ENCODE measurements around the gene LRIG3.

LRIG3 gene

DNA sequence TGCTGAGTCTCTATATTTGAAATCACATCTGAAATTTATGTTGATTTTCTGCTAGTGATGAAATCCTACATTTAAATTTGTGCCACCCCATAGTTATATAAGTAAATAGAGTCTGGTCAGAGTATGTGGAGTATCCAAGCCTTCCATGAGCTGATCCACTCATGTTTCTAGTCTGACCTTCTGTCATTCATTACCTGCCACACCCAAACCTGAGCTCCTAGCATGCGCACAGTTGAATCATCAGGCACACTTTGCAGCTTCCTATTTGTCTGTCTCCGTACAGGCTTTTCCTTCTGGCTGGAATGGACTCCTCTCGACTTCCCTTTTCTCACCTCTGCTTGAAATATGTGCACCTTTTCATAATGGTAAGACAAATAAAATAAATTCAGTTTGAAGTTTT, 45.3 kb upstream of the LRIG3 start:
- Histone ChIP-seq H3K79me2 (ENCODE audit: low read length) (no peaks in the 10 kb centered on the region), H3K4me3 (ENCODE audit: low read length) (no peak overlapping the region), H3K9me3 (ENCODE audit: insufficient read depth, low read length) (no peaks in the 10 kb centered on the region), H3K27me3 (ENCODE audit: low read depth, low read length) (no peaks in the 10 kb centered on the region), H4K20me1 (ENCODE audit: insufficient read depth, low read length) (no peaks in the 10 kb centered on the region), H3K9ac (ENCODE audit: low read length) (no peak overlapping the region), H2AFZ (ENCODE audit: low read depth, low read length) (no peak overlapping the region), H3K27ac (ENCODE audit: low read length) (no peak overlapping the region), H3K4me1 (ENCODE audit: low read length) (peaks cover 13% of the 10 kb centered on the region), H3K4me2 (ENCODE audit: low read length) (no peak overlapping the region), H3K36me3 (replicated peaks; ENCODE audit: low read depth, low read length) (no peaks in the 10 kb centered on the region)
- no peak for TF ChIP-seq EZH2phosphoT487 (IDR thresholded peaks at IDR 0.05; ENCODE audit: low read depth)
- TF ChIP-seq, protein P1, sequence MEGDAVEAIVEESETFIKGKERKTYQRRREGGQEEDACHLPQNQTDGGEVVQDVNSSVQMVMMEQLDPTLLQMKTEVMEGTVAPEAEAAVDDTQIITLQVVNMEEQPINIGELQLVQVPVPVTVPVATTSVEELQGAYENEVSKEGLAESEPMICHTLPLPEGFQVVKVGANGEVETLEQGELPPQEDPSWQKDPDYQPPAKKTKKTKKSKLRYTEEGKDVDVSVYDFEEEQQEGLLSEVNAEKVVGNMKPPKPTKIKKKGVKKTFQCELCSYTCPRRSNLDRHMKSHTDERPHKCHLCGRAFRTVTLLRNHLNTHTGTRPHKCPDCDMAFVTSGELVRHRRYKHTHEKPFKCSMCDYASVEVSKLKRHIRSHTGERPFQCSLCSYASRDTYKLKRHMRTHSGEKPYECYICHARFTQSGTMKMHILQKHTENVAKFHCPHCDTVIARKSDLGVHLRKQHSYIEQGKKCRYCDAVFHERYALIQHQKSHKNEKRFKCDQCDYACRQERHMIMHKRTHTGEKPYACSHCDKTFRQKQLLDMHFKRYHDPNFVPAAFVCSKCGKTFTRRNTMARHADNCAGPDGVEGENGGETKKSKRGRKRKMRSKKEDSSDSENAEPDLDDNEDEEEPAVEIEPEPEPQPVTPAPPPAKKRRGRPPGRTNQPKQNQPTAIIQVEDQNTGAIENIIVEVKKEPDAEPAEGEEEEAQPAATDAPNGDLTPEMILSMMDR (IDR thresholded peaks at IDR 0.05; ENCODE audit: low read depth, low read length): no peak

DNA sequence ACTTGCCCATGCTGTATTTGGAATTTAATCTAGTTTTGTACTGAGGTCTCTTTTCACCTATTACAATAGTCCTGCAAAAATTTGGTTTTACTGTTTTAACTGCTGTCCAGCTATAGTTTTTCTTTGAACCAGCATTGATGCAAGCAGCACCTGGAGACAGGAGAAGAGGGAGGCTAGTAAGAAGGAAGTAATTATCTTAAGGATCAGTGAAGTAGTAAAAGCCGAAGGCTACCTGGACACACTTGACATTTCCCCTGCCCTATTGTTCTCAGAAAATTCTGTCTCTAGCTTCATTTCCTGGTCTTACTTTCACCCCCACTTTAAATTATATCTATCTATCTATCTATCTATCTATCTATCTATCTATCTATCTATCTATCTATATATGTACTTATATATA, 43.5 kb upstream of the LRIG3 start:
- Histone ChIP-seq H3K27me3 (ENCODE audit: low read depth, low read length) (no peaks in the 10 kb centered on the region), H3K27ac (ENCODE audit: low read length) (no peak overlapping the region), H3K4me2 (ENCODE audit: low read length) (no peak overlapping the region), H4K20me1 (ENCODE audit: insufficient read depth, low read length) (no peaks in the 10 kb centered on the region), H3K79me2 (ENCODE audit: low read length) (no peaks in the 10 kb centered on the region), H3K4me3 (ENCODE audit: low read length) (no peak overlapping the region), H2AFZ (ENCODE audit: low read depth, low read length) (no peak overlapping the region), H3K36me3 (replicated peaks; ENCODE audit: low read depth, low read length) (no peaks in the 10 kb centered on the region), H3K9ac (ENCODE audit: low read length) (no peak overlapping the region), H3K9me3 (ENCODE audit: insufficient read depth, low read length) (no peaks in the 10 kb centered on the region), H3K4me1 (ENCODE audit: low read length) (peaks cover 13% of the 10 kb centered on the region)
- TF ChIP-seq EZH2phosphoT487 (IDR thresholded peaks at IDR 0.05; ENCODE audit: low read depth): no peak
- TF ChIP-seq, protein P1 (IDR thresholded peaks at IDR 0.05; ENCODE audit: low read depth, low read length): no peak

DNA sequence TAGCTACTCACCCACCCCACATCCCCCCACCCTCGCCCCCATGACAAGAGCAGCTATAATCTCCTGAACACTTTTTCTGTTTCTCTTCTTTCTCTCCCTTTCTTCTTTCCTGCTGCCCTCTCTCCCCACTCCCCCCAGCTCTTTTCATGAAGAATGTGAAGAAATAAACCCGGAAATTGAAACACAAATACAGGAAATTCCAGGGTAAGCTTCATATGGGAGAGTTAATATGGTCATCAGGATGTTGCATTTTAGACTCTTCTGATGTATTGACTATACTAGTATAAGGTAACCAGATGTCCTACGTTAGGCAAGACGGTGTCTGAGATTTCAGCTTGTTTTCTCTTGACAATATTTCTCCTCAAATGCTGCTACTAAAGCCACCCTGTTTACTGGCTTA, 41.6 kb upstream of the LRIG3 start:
- Histone ChIP-seq H4K20me1 (ENCODE audit: insufficient read depth, low read length) (no peaks in the 10 kb centered on the region), H3K36me3 (replicated peaks; ENCODE audit: low read depth, low read length) (no peaks in the 10 kb centered on the region), H2AFZ (ENCODE audit: low read depth, low read length) (no peak overlapping the region), H3K27ac (ENCODE audit: low read length) (no peak overlapping the region), H3K27me3 (ENCODE audit: low read depth, low read length) (no peaks in the 10 kb centered on the region), H3K9me3 (ENCODE audit: insufficient read depth, low read length) (no peaks in the 10 kb centered on the region), H3K9ac (ENCODE audit: low read length) (no peak overlapping the region), H3K4me2 (ENCODE audit: low read length) (no peak overlapping the region), H3K4me3 (ENCODE audit: low read length) (no peak overlapping the region), H3K79me2 (ENCODE audit: low read length) (no peaks in the 10 kb centered on the region), H3K4me1 (ENCODE audit: low read length) (peaks cover 4% of the 10 kb centered on the region)
- TF ChIP-seq, protein P1 (IDR thresholded peaks at IDR 0.05; ENCODE audit: low read depth, low read length): no peak
- TF ChIP-seq EZH2phosphoT487 (IDR thresholded peaks at IDR 0.05; ENCODE audit: low read depth): no peak

DNA sequence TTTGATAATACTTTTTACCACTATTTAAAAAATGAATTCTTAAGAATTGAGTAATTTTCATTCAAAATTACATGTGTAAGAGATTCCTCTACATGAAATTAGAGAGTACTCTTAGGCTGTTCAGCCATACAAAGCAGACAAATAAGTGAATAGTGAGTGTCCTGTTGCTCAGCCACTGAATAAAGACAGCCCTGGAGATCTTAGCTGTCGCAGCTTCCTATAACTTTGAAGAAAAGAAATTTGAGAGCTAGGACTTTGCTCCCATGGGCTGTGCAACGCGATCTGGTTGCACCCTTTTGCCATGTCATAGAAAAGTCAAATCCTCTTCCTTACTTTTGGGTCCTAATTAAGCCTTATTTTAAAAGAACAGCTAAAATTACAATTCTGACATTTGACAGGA, 40.9 kb upstream of the LRIG3 start:
- Histone ChIP-seq H3K9ac (ENCODE audit: low read length) (no peak overlapping the region), H3K79me2 (ENCODE audit: low read length) (no peaks in the 10 kb centered on the region), H3K36me3 (replicated peaks; ENCODE audit: low read depth, low read length) (no peaks in the 10 kb centered on the region), H2AFZ (ENCODE audit: low read depth, low read length) (no peak overlapping the region), H3K4me2 (ENCODE audit: low read length) (no peak overlapping the region), H3K27ac (ENCODE audit: low read length) (no peak overlapping the region), H4K20me1 (ENCODE audit: insufficient read depth, low read length) (no peaks in the 10 kb centered on the region), H3K9me3 (ENCODE audit: insufficient read depth, low read length) (no peaks in the 10 kb centered on the region), H3K4me3 (ENCODE audit: low read length) (no peak overlapping the region), H3K27me3 (ENCODE audit: low read depth, low read length) (no peaks in the 10 kb centered on the region), H3K4me1 (ENCODE audit: low read length) (peaks cover 8% of the 10 kb centered on the region)
- no peak for TF ChIP-seq EZH2phosphoT487 (IDR thresholded peaks at IDR 0.05; ENCODE audit: low read depth)
- TF ChIP-seq, protein P1 (IDR thresholded peaks at IDR 0.05; ENCODE audit: low read depth, low read length): no peak

Measured in OCI-LY3 (cell line).